CD14-positive monocyte (primary cell): Measurements from ENCODE around the gene MMP2. TPM values are rescaled to one million over a fixed set of nuclear protein-coding genes. Genes with fewer than 3 reads are reported as not detected.
A peak's percentile ranks its signal among the peaks of the same experiment; 100 is the strongest.

ENCODE experiments used
- DNase-seq, 3 donors: peaks; one replicate each; pipeline ENCODE4 v3.0.0-alpha.2; 2011 to 2022
- H2AFZ ChIP-seq: 2 replicates; pipeline ENCODE4 v1.6.0; 2012; ENCODE audit warnings: mild to moderate bottlenecking, low read depth, low read length, inconsistent platforms; ENCODE audit not compliant: insufficient read depth, poor library complexity, severe bottlenecking
- H3K27ac ChIP-seq, 2 donors: 1 replicate in 1 of 2; 2 replicates in 1 of 2; pipeline ENCODE4 v1.5.1; 2012 to 2013; ENCODE audit warnings: low read length in 2 of 2, control low read depth in 1 of 2, inconsistent platforms in 1 of 2, low read depth in 1 of 2, mild to moderate bottlenecking in 1 of 2
- H3K27me3 ChIP-seq, 2 donors: one replicate each; pipeline versions ENCODE4 v1.6.0 to v1.6.1; 2011 to 2013; ENCODE audit warnings: low read length in 2 of 2; ENCODE audit not compliant: control insufficient read depth in 2 of 2, insufficient read depth in 2 of 2
- H3K36me3 ChIP-seq, 2 donors: replicated peaks in 1 of 2; 1 replicate in 1 of 2; 2 replicates in 1 of 2; pipeline versions ENCODE4 v1.5.1 to v1.6.1; 2012 to 2013; ENCODE audit warnings: low read length in 2 of 2, control low read depth in 1 of 2, inconsistent platforms in 1 of 2, mild to moderate bottlenecking in 1 of 2; ENCODE audit not compliant: insufficient read depth in 2 of 2, control insufficient read depth in 1 of 2
- H3K4me1 ChIP-seq, 2 donors: 1 replicate in 1 of 2; 2 replicates in 1 of 2; pipeline versions ENCODE4 v1.5.1 to v1.6.1; 2012 to 2013; ENCODE audit warnings: low read length in 2 of 2, control low read depth in 1 of 2, inconsistent platforms in 1 of 2, mild to moderate bottlenecking in 1 of 2, moderate library complexity in 1 of 2; ENCODE audit not compliant: insufficient read depth in 2 of 2, control insufficient read depth in 1 of 2
- H3K4me2 ChIP-seq: replicated peaks from 2 replicates; pipeline ENCODE3; 2012; ENCODE audit warnings: low read length, moderate library complexity, mild to moderate bottlenecking; ENCODE audit not compliant: poor library complexity, severe bottlenecking; ENCODE audit errors: extremely low read depth
- H3K4me3 ChIP-seq, 3 experiments: fragments of 200-600 bp in 1 of 3; sonication (generic) in 1 of 3; replicated peaks in 1 of 3; 1 replicate in 2 of 3; 2 replicates in 1 of 3; pipeline ENCODE4 v1.5.1; 2011 to 2013; ENCODE audit warnings: low read length in 3 of 3, mild to moderate bottlenecking in 3 of 3, control low read depth in 2 of 3, low read depth in 2 of 3, inconsistent platforms in 1 of 3, moderate library complexity in 1 of 3
- H3K79me2 ChIP-seq: 2 replicates; pipeline ENCODE4 v1.6.0; 2012; ENCODE audit warnings: mild to moderate bottlenecking, control low read depth, inconsistent platforms, low read length, moderate library complexity; ENCODE audit not compliant: insufficient read depth
- H3K9ac ChIP-seq: 2 replicates; pipeline ENCODE4 v1.6.0; 2017; ENCODE audit warnings: low read length, mild to moderate bottlenecking; ENCODE audit not compliant: insufficient read depth, poor library complexity, severe bottlenecking
- H3K9me3 ChIP-seq, 2 donors: replicated peaks in 1 of 2; 1 replicate in 1 of 2; 2 replicates in 1 of 2; pipeline versions ENCODE4 v1.5.1 to v1.6.1; 2012 to 2013; ENCODE audit warnings: low read length in 2 of 2, control low read depth in 1 of 2; ENCODE audit not compliant: control insufficient read depth in 1 of 2, insufficient read depth in 1 of 2
- H4K20me1 ChIP-seq: 2 replicates; pipeline ENCODE4 v1.6.0; 2012; ENCODE audit warnings: mild to moderate bottlenecking, low read length, control low read depth, moderate library complexity; ENCODE audit not compliant: insufficient read depth
- H3K27ac Mint-ChIP-seq, 7 donors: one replicate each; pipeline ENCODE4 v1.8.0; 2020; ENCODE audit warnings: mild to moderate bottlenecking in 7 of 7, mixed read lengths in 7 of 7, moderate library complexity in 6 of 7, inconsistent platforms in 2 of 7
- H3K27me3 Mint-ChIP-seq, 3 donors: one replicate each; pipeline ENCODE4 v1.8.0; 2021 to 2022; ENCODE audit warnings: low read depth in 3 of 3, mild to moderate bottlenecking in 3 of 3, mixed read lengths in 3 of 3, moderate library complexity in 3 of 3, inconsistent platforms in 1 of 3
- H3K36me3 Mint-ChIP-seq, 2 donors: one replicate each; pipeline ENCODE4 v1.8.0; 2020; ENCODE audit warnings: mixed read lengths in 2 of 2, inconsistent platforms in 1 of 2, mild to moderate bottlenecking in 1 of 2
- H3K4me1 Mint-ChIP-seq: one replicate; pipeline ENCODE4 v1.8.0; 2020; ENCODE audit warnings: mild to moderate bottlenecking, mixed read lengths
- H3K4me3 Mint-ChIP-seq, 2 donors: one replicate each; pipeline ENCODE4 v1.8.0; 2020; ENCODE audit warnings: mild to moderate bottlenecking in 2 of 2, mixed read lengths in 2 of 2, moderate library complexity in 1 of 2
- H3K9me3 Mint-ChIP-seq, 7 donors: one replicate each; pipeline ENCODE4 v1.8.0; 2020 to 2022; ENCODE audit warnings: mixed read lengths in 7 of 7, mild to moderate bottlenecking in 6 of 7, moderate library complexity in 6 of 7, inconsistent platforms in 2 of 7
- CTCF ChIP-seq: fragments of 200-600 bp; IDR thresholded peaks from one replicate; pipeline ENCODE4 v1.8.0; 2022; ENCODE audit warnings: antibody characterized with exemption, mild to moderate bottlenecking
- WGBS: methylation state at CpG from one replicate; pipeline ENCODE4 v1.1.5; 2013; ENCODE audit warnings: missing lambda C conversion rate; ENCODE audit not compliant: insufficient coverage; 5-methylcytosine and 5-hydroxymethylcytosine counted together
- intact Hi-C, 2 donors: fragments of 100-400 bp; cut with micrococcal nuclease; formaldehyde crosslinking; loops; one replicate each; pipeline versions ENCODE4 v1.15.0 to v1.15.1; 2023
- polyA plus RNA-seq, 3 donors: library from polyadenylated mRNA; depleted of rRNA in 1 of 3; unstranded in 2 of 3; stranded (reverse) in 1 of 3; fragments of 300-500 nt in 2 of 3; fragments of >200 nt in 1 of 3; fragmentation: Illumina TruSeq in 2 of 3; gene quantifications; 1 replicate in 2 of 3; 2 replicates in 1 of 3; pipeline ENCODE4 v1.2.3, GENCODE V29; 2012 to 2021

The MMP2 gene
- polyA plus RNA-seq, 3 donors: not detected

GRCh38 chr16:55433535-55433934 lies 45.5 kb upstream of the MMP2 start:
- Histone ChIP-seq H3K4me3 (no peak overlapping the region), H3K4me1 (peaks cover 30 to 36% of the 10 kb centered on the region in 2 donors), H3K27ac (no peak overlapping the region), H2AFZ (no peak overlapping the region), H3K4me2 (no peak overlapping the region), H4K20me1 (no peaks in the 10 kb centered on the region), H3K27me3 (no peaks in the 10 kb centered on the region), H3K79me2 (no peaks in the 10 kb centered on the region), H3K9ac (no peak overlapping the region), H3K9me3 (no peaks in the 10 kb centered on the region), H3K36me3 (no peaks in the 10 kb centered on the region)
- TF ChIP-seq CTCF: no peak
- intact Hi-C loops: loop anchor here in 1 of 2 donors (10.0 kb wide), 1 partner anchor 611 kb away; no protein-coding TSS in a partner anchor
- H3K27ac Mint-ChIP-seq: no peak overlapping the region
- H3K27me3 Mint-ChIP-seq: peaks cover 0 to 10% (median 6%) of the 10 kb centered on the region in 3 donors
- H3K9me3 Mint-ChIP-seq: peaks cover 0 to 7% (median 3%) of the 10 kb centered on the region in 7 donors
- no peaks in the 10 kb centered on the region for H3K36me3 Mint-ChIP-seq
- no peak for DNase-seq
- 94% methylated on average over 3 of the region's 5 CpGs for WGBS
- peaks cover 30% of the 10 kb centered on the region for H3K4me1 Mint-ChIP-seq
- no peak overlapping the region for H3K4me3 Mint-ChIP-seq

GRCh38 chr16:55434000-55434399 lies 45.0 kb upstream of the MMP2 start:
- intact Hi-C loops: loop anchor here in 1 of 2 donors (10.0 kb wide), 1 partner anchor 611 kb away; no protein-coding TSS in a partner anchor
- H3K27me3 Mint-ChIP-seq: peaks cover 0 to 7% (median 6%) of the 10 kb centered on the region in 3 donors
- no peak overlapping the region for H3K4me3 Mint-ChIP-seq
- H3K27ac Mint-ChIP-seq: peak overlapping the region in 1 of 7 donors; percentile 33
- Histone ChIP-seq H3K79me2 (no peaks in the 10 kb centered on the region), H3K4me1 (peaks cover 34 to 40% of the 10 kb centered on the region in 2 donors), H3K27ac (no peak overlapping the region), H3K4me2 (no peak overlapping the region), H3K4me3 (no peak overlapping the region), H4K20me1 (no peaks in the 10 kb centered on the region), H3K9me3 (no peaks in the 10 kb centered on the region), H2AFZ (no peak overlapping the region), H3K9ac (no peak overlapping the region), H3K36me3 (no peaks in the 10 kb centered on the region), H3K27me3 (no peaks in the 10 kb centered on the region)
- TF ChIP-seq CTCF: no peak
- no peaks in the 10 kb centered on the region for H3K36me3 Mint-ChIP-seq
- 64% methylated on average over 3 of the region's 4 CpGs for WGBS
- no peak for DNase-seq
- peaks cover 32% of the 10 kb centered on the region for H3K4me1 Mint-ChIP-seq
- H3K9me3 Mint-ChIP-seq: peaks cover 0 to 7% (median 3%) of the 10 kb centered on the region in 7 donors
